ENCODE results near the gene C1orf116.

C1orf116 gene

DNA sequence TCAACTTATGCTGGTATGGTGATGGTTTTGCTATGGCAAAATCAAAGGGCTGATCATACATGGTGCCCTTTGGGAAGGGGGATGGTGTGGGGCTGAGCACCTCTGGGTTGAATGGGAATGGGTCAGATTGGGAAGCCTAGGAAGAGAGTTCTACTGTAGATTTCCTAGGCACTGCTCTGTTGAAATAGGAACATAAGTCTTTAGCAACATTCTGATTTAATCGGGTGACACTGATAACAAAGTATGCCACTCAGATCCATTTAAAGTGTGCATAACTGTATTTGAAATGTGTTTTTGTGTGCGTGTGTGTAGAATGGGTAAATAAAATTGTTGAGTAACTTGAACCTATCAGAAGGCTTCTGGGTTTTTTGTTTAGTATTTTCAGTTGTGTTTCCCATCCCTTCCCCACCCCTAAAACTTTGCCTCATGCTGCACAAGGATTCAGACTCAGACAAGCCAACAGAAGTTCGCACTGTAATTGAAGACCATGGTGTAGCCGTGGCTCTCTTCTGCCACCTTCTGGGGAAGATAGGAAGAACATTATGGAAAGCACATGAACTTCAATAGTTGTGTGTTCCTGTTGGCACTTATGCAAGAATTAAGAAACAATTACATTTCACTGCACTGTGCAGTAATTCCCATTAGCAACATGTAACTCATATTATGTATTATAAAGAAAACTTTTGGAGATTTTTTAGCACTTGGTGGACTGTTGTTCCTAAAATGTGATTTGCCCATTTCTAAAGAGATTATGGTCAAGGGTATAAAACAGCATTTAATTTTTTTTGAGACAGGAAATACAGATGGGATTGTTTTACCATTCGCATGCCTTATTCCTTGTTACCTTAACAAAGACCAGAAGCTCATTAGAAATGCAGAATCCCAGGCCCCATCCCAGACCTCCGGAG, 45.2 kb upstream of the C1orf116 start:
- no peak overlapping the region for H3K4me3 ChIP-seq (ENCODE audit: low read depth, low read length)
- peak; percentile 82 for DNase-seq (ENCODE audit: low read depth)
- TF ChIP-seq, protein P1, sequence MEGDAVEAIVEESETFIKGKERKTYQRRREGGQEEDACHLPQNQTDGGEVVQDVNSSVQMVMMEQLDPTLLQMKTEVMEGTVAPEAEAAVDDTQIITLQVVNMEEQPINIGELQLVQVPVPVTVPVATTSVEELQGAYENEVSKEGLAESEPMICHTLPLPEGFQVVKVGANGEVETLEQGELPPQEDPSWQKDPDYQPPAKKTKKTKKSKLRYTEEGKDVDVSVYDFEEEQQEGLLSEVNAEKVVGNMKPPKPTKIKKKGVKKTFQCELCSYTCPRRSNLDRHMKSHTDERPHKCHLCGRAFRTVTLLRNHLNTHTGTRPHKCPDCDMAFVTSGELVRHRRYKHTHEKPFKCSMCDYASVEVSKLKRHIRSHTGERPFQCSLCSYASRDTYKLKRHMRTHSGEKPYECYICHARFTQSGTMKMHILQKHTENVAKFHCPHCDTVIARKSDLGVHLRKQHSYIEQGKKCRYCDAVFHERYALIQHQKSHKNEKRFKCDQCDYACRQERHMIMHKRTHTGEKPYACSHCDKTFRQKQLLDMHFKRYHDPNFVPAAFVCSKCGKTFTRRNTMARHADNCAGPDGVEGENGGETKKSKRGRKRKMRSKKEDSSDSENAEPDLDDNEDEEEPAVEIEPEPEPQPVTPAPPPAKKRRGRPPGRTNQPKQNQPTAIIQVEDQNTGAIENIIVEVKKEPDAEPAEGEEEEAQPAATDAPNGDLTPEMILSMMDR (IDR thresholded peaks at IDR 0.05; ENCODE audit: low read depth, low read length), result peak; percentile 78
- no peak for TF ChIP-seq POLR2A (IDR thresholded peaks at IDR 0.05; ENCODE audit: extremely low read depth, insufficient read length)
- TF ChIP-seq, protein P2, sequence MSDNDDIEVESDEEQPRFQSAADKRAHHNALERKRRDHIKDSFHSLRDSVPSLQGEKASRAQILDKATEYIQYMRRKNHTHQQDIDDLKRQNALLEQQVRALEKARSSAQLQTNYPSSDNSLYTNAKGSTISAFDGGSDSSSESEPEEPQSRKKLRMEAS (IDR thresholded peaks at IDR 0.05; ENCODE audit: low read depth, low read length), result peak; percentile 84
- TF ChIP-seq MYC (IDR thresholded peaks at IDR 0.05; ENCODE audit: low read depth, low read length), result peak; percentile 81

DNA sequence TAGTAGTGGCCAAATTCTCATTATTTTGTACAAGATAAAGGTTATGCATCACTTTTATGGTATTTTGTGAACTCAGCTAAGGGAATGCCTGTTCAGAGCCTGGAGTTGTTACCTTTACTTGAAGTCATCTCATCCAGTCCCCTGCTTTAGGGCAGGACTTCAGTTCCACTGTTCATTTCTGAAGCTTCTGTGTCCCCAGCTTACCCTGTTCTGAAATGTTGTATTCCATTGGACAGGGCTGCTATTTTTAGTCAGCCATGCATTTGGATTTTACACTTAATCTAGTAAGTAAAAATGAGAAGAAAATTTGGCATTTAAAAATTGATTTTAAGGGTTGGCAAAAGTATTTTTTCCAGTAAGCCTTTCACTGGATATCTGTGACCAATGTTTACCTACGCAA, 44.5 kb upstream of the C1orf116 start:
- no peak overlapping the region for H3K4me3 ChIP-seq (ENCODE audit: low read depth, low read length)
- DNase-seq (ENCODE audit: low read depth), result no peak
- TF ChIP-seq POLR2A (IDR thresholded peaks at IDR 0.05; ENCODE audit: extremely low read depth, insufficient read length), result no peak
- TF ChIP-seq, protein P1 (IDR thresholded peaks at IDR 0.05; ENCODE audit: low read depth, low read length), result no peak
- TF ChIP-seq MYC (IDR thresholded peaks at IDR 0.05; ENCODE audit: low read depth, low read length), result no peak
- TF ChIP-seq, protein P2 (IDR thresholded peaks at IDR 0.05; ENCODE audit: low read depth, low read length), result no peak

DNA sequence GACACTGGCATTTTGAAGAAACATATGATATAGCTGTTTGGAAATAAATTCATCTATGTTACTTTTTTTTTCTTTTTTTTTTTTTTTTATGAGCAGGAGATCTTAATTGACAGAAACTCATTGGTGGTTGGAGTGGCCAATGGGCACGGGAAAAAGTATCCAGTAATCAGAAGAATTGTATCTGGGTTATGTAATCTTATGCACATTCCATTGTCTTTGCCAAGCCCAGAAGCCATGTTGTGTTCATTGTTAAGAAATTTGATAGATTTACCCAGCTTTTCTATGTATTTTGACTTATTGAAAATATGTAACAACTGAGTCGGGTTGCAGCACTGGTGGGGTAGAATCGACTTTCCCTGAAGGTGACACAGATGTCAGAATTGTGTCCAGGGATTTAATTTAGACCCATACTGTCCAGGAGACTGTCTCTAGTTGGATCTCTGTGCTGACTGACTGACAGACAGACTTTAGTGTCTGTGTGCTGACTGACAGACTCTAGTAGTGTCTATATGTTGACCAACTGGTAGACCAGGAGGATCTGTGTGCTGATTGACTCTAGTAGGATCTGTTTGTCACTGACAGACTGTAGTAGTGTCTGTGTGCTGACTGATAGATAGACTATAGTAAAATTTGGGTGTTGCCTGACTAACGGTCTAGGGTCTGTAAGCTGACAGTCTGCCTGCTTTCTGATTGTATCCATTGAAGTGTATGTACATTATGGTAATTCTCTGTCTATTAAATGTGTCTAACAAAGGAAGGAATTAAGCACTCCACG, 43.8 kb upstream of the C1orf116 start:
- H3K4me3 ChIP-seq (ENCODE audit: low read depth, low read length), result no peak overlapping the region
- no peak for DNase-seq (ENCODE audit: low read depth)
- TF ChIP-seq, protein P2 (IDR thresholded peaks at IDR 0.05; ENCODE audit: low read depth, low read length), result no peak
- TF ChIP-seq, protein P1 (IDR thresholded peaks at IDR 0.05; ENCODE audit: low read depth, low read length), result no peak
- TF ChIP-seq MYC (IDR thresholded peaks at IDR 0.05; ENCODE audit: low read depth, low read length), result no peak
- TF ChIP-seq POLR2A (IDR thresholded peaks at IDR 0.05; ENCODE audit: extremely low read depth, insufficient read length), result no peak

DNA sequence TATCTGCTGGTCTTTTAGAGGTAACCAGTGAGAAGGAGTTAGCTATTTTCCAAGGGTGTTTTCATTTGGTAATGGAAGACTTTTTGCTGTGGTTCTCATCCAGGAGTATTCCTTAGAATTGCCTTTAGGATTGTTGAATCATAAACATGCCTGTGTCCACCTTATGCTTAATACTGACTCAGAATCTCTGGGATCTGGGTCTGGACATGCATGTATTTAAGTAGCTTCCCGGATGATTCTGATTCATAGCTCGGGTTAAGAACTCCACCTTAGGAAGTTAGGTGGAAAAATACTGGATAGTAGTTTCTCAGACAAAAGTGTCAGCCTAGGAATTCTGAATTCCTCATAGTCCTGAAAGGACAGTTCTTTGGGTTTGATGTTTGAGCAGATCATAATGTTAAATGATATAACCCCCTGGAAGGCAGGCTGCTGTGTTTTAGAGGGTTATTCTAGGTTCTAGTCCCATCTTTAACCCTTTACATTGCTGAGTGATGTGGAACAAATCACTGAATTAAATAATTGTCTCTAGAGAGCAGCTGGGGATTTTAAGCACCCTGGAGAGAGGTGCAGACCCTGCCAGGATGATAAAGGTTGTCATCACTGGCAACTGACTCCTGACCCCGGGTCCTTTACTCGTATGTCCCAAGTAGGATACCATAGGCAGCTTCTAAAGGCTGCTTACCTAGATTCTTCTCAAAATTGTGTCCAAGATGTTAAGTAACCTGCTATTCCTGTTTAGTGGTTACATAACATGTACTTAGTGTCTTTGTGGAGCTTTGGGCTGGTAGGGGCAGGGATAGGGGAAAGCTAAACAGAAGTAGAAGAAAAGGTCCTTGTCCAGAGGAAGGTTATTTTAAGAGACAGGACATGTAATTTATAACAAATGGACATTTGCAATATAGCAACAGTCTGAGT, 41.6 kb upstream of the C1orf116 start:
- DNase-seq (ENCODE audit: low read depth), result no peak
- no peak for TF ChIP-seq MYC (IDR thresholded peaks at IDR 0.05; ENCODE audit: low read depth, low read length)
- TF ChIP-seq, protein P2 (IDR thresholded peaks at IDR 0.05; ENCODE audit: low read depth, low read length), result no peak
- TF ChIP-seq, protein P1 (IDR thresholded peaks at IDR 0.05; ENCODE audit: low read depth, low read length), result no peak
- TF ChIP-seq POLR2A (IDR thresholded peaks at IDR 0.05; ENCODE audit: extremely low read depth, insufficient read length), result no peak

DNA sequence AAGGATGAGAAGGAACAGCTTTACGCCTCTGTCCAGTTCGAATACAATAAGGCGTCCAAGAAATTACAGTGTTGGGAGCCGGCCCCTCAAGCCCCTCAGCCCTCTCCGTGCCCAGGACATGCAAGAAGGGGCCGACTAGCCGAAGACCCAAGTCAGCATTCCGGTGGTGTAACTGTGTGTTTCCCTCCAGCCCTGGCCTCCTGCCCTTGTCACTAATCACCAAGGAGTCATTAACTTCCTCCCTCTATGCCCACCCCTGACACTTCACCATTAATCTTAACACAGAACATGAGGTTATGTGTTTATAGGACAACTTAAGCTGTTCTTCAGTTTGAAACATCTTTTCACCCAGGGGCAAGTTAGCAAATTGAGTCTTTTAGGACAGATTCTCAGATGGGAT, 39.7 kb upstream of the C1orf116 start:
- H3K4me3 ChIP-seq (ENCODE audit: low read depth, low read length), result no peak overlapping the region
- TF ChIP-seq, protein P2 (IDR thresholded peaks at IDR 0.05; ENCODE audit: low read depth, low read length), result no peak
- TF ChIP-seq, protein P1 (IDR thresholded peaks at IDR 0.05; ENCODE audit: low read depth, low read length), result no peak
- TF ChIP-seq POLR2A (IDR thresholded peaks at IDR 0.05; ENCODE audit: extremely low read depth, insufficient read length) (no peak), MYC (IDR thresholded peaks at IDR 0.05; ENCODE audit: low read depth, low read length) (no peak)
- DNase-seq (ENCODE audit: low read depth), result no peak

More for the DNA sequence above, 41.6 kb upstream of the C1orf116 start:
- no peak overlapping the region for H3K4me3 ChIP-seq (ENCODE audit: low read depth, low read length)

Measured in NB4 (cell line).